K562 (cell line): ENCODE measurements around the gene KTI12. TPM values are rescaled to one million over a fixed set of nuclear protein-coding genes. Genes with fewer than 3 reads are reported as not detected.

Experiments
- ARID1B ChIP-seq: fragments of 450-650 bp; IDR thresholded peaks from 2 replicates; pipeline ENCODE4 v1.6.1; 2016; ENCODE audit warnings: antibody characterized with exemption, mild to moderate bottlenecking, inconsistent platforms
- ATF3 ChIP-seq, 2 experiments: fragments of 450-650 bp in 1 of 2; sonication (generic) in 1 of 2; formaldehyde crosslinking in 1 of 2; IDR thresholded peaks in 1 of 2; conservative IDR thresholded peaks in 1 of 2; 2 replicates each; pipeline versions ENCODE4 v1.6.1 to v1.8.1; 2016 to 2023; ENCODE audit warnings: mild to moderate bottlenecking in 2 of 2, moderate library complexity in 2 of 2, inconsistent platforms in 1 of 2, missing genetic modification reagents in 1 of 2
- BMI1 ChIP-seq: fragments of 150-350 bp; IDR thresholded peaks from 2 replicates; pipeline ENCODE4 v1.6.1; 2014; ENCODE audit warnings: low read length
- DPF2 ChIP-seq: fragments of 450-650 bp; IDR thresholded peaks from 2 replicates; pipeline ENCODE4 v1.6.1; 2016
- ESRRA ChIP-seq: fragments of 450-650 bp; IDR thresholded peaks from 2 replicates; pipeline ENCODE4 v1.6.1; 2014; ENCODE audit warnings: low read depth, mild to moderate bottlenecking, moderate library complexity, borderline replicate concordance
- FOXJ3 ChIP-seq: sonication (generic); formaldehyde crosslinking; IDR thresholded peaks from 2 replicates; pipeline ENCODE4 v1.4.0; 2020; ENCODE audit warnings: mild to moderate bottlenecking, missing genetic modification reagents
- FOXK1 ChIP-seq: sonication (generic); formaldehyde crosslinking; IDR thresholded peaks from 2 replicates; pipeline ENCODE4 v1.8.0; 2022; ENCODE audit warnings: missing genetic modification reagents, mild to moderate bottlenecking, borderline replicate concordance
- GATA2 ChIP-seq: sonication (generic); formaldehyde crosslinking; IDR thresholded peaks from 2 replicates; pipeline ENCODE4 v1.4.0; 2020; ENCODE audit warnings: mild to moderate bottlenecking, missing genetic modification reagents
- GTF2E2 ChIP-seq: fragments of 200-800 bp; sonication (Bioruptor generic); IDR thresholded peaks from 2 replicates; pipeline ENCODE4 v1.6.1; 2016; ENCODE audit warnings: missing genetic modification characterization, missing compliant biosample characterization
- HNRNPUL1 ChIP-seq: fragments of 200-400 bp; formaldehyde crosslinking; IDR thresholded peaks from 2 replicates; pipeline ENCODE4 v1.6.1; 2017; ENCODE audit warnings: low read length
- JUN ChIP-seq, 2 experiments: sonication (generic) in 1 of 2; formaldehyde crosslinking in 1 of 2; IDR thresholded peaks; 2 replicates each; pipeline versions ENCODE4 v1.6.1 to v1.8.0; 2012 to 2022; ENCODE audit warnings: borderline replicate concordance in 2 of 2, mild to moderate bottlenecking in 2 of 2, improper control_type of control experiment in 1 of 2, low read depth in 1 of 2, low read length in 1 of 2, missing genetic modification reagents in 1 of 2
- JUND ChIP-seq, 2 experiments: IDR thresholded peaks; 2 replicates in 1 of 2; 3 replicates in 1 of 2; pipeline ENCODE4 v1.6.1; 2011; ENCODE audit warnings: borderline replicate concordance in 2 of 2, low read depth in 2 of 2, low read length in 2 of 2, improper control_type of control experiment in 1 of 2, missing biosample characterization in 1 of 2, missing genetic modification characterization in 1 of 2, missing genetic modification reagents in 1 of 2
- NCOA1 ChIP-seq: fragments of 450-650 bp; IDR thresholded peaks from 2 replicates; pipeline ENCODE4 v1.6.1; 2016; ENCODE audit warnings: low read depth
- NFIX ChIP-seq: fragments of 250-450 bp; sonication (Bioruptor Pico); IDR thresholded peaks from 2 replicates; pipeline ENCODE4 v1.4.0; 2020; ENCODE audit warnings: low read depth, mild to moderate bottlenecking, moderate library complexity
- RBM17 ChIP-seq: fragments of 200-400 bp; formaldehyde crosslinking; IDR thresholded peaks from 2 replicates; pipeline ENCODE4 v1.6.1; 2017; ENCODE audit warnings: low read depth, mild to moderate bottlenecking, low read length, borderline replicate concordance
- SMARCA4 ChIP-seq: fragments of 450-650 bp; IDR thresholded peaks from 2 replicates; pipeline ENCODE4 v1.6.1; 2016
- SMARCE1 ChIP-seq: fragments of 450-650 bp; IDR thresholded peaks from 2 replicates; pipeline ENCODE4 v1.7.1; 2016; ENCODE audit warnings: mild to moderate bottlenecking
- TAF15 ChIP-seq: fragments of 200-400 bp; formaldehyde crosslinking; IDR thresholded peaks from 2 replicates; pipeline ENCODE4 v1.6.1; 2017; ENCODE audit warnings: mild to moderate bottlenecking, low read depth, low read length, moderate library complexity
- TAL1 ChIP-seq: fragments of 450-650 bp; IDR thresholded peaks from 2 replicates; pipeline ENCODE4 v1.6.1; 2016; ENCODE audit warnings: mild to moderate bottlenecking
- TCF3 ChIP-seq: sonication (generic); formaldehyde crosslinking; IDR thresholded peaks from 2 replicates; pipeline ENCODE4 v1.4.0; 2020; ENCODE audit warnings: mild to moderate bottlenecking, missing genetic modification reagents
- TEAD4 ChIP-seq, 2 experiments: sonication (generic) in 1 of 2; formaldehyde crosslinking in 1 of 2; IDR thresholded peaks; 2 replicates each; pipeline versions ENCODE4 v1.6.1 to v1.8.0; 2012 to 2022; ENCODE audit warnings: borderline replicate concordance in 1 of 2, inconsistent platforms in 1 of 2, low read length in 1 of 2, mild to moderate bottlenecking in 1 of 2, missing genetic modification reagents in 1 of 2
- ZBTB43 ChIP-seq: sonication (generic); formaldehyde crosslinking; IDR thresholded peaks from 2 replicates; pipeline ENCODE4 v1.8.0; 2023; ENCODE audit warnings: mild to moderate bottlenecking, missing genetic modification reagents
- ZNF655 ChIP-seq: fragments of 250-450 bp; sonication (Bioruptor Pico); IDR thresholded peaks from 2 replicates; pipeline ENCODE4 v1.5.0; 2021
- ZNF780A ChIP-seq: fragments of 250-450 bp; sonication (Bioruptor Pico); IDR thresholded peaks from 2 replicates; pipeline ENCODE4 v1.5.0; 2021; ENCODE audit warnings: mild to moderate bottlenecking
- polyA plus RNA-seq, 8 experiments: library from polyadenylated mRNA; depleted of rRNA in 4 of 8; stranded (reverse) in 5 of 8; unstranded in 3 of 8; fragments of >200 nt; fragmentation: Nextera tagmentation in 2 of 8; fragmentation: Illumina TruSeq in 1 of 8; extraction: Ambion mirVana in 2 of 8; extraction: Trizol in 1 of 8; gene quantifications; 2 replicates each; pipeline versions ENCODE4 v1.2.1 to v1.2.3, GENCODE V29; 2011 to 2014; ENCODE audit warnings: inconsistent platforms in 1 of 8, missing spikeins in 1 of 8
- total RNA-seq, 7 experiments: library from RNA; depleted of rRNA in 6 of 7; stranded (reverse); fragments of >200 nt in 6 of 7; fragmentation: Illumina TruSeq in 2 of 7; extraction: Trizol in 2 of 7; gene quantifications; 2 replicates each; pipeline versions ENCODE4 v1.2.1 to v1.2.3, GENCODE V29; 2011 to 2021; ENCODE audit warnings: low replicate concordance in 1 of 7
- TF ChIP-seq, protein P1 (sequence below): fragments of 450-650 bp; formaldehyde crosslinking; IDR thresholded peaks from 2 replicates; pipeline ENCODE4 v1.4.0; 2022; ENCODE audit warnings: mild to moderate bottlenecking, moderate library complexity

KTI12 gene
- total and polyA plus RNA-seq, 9 of the 15 experiments (the other 6 are each of a cell fraction or from before 2014, with no cell fraction given) = 3.1 to 22.8 (median 11.6) TPM

GRCh38 chr1:52045236-52045635 is 11.6 kb upstream of the KTI12 start (continued):
- TF ChIP-seq ATF3 (IDR thresholded peaks at IDR 0.05) = peak; percentile 70
- no peak for TF ChIP-seq ATF3 (CRISPR knock-in tag; conservative IDR thresholded peaks at IDR 0.05)
- peak; percentile 75 for TF ChIP-seq DPF2
- no peak for TF ChIP-seq HNRNPUL1
- TF ChIP-seq ZNF780A (CRISPR knock-in tag) = no peak
- TF ChIP-seq ZNF655 = no peak
- TF ChIP-seq TAF15 = no peak
- TF ChIP-seq GATA2 (CRISPR knock-in tag) = no peak
- peak; percentile 65 for TF ChIP-seq ARID1B
- peak; percentile 56; the same call in 1 of the 2 replicates for TF ChIP-seq SMARCA4
- TF ChIP-seq ZBTB43 (CRISPR knock-in tag) = no peak
- TF ChIP-seq TCF3 (CRISPR knock-in tag) = peak; percentile 30; the same call in 1 of the 2 replicates
- TF ChIP-seq, protein P1, sequence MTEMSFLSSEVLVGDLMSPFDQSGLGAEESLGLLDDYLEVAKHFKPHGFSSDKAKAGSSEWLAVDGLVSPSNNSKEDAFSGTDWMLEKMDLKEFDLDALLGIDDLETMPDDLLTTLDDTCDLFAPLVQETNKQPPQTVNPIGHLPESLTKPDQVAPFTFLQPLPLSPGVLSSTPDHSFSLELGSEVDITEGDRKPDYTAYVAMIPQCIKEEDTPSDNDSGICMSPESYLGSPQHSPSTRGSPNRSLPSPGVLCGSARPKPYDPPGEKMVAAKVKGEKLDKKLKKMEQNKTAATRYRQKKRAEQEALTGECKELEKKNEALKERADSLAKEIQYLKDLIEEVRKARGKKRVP (CRISPR knock-in tag) = no peak
- peak; percentile 68; the same call in 1 of the 2 replicates for TF ChIP-seq ESRRA
- no peak for TF ChIP-seq GTF2E2 (tag)
- 0 out of 2 replicates have a peak, but pooled peaks have one; percentile 19 for TF ChIP-seq NCOA1
- TF ChIP-seq TAL1 = peak; percentile 19; the same call in 1 of the 2 replicates
- TF ChIP-seq FOXJ3 = no peak
- TF ChIP-seq JUND (IDR thresholded peaks at IDR 0.05; ENCODE audit: borderline replicate concordance, low read depth, low read length) = peak; percentile 84
- peak; percentile 77; the same call in 2 of the 3 replicates for TF ChIP-seq JUND (tag; IDR thresholded peaks at IDR 0.05; ENCODE audit: borderline replicate concordance, low read depth, low read length)
- no peak for TF ChIP-seq NFIX (CRISPR knock-in tag)
- no peak for TF ChIP-seq BMI1
- no peak for TF ChIP-seq RBM17
- peak; percentile 61; the same call in 1 of the 2 replicates for TF ChIP-seq JUN (IDR thresholded peaks at IDR 0.05; ENCODE audit: borderline replicate concordance, low read depth, low read length)
- no peak for TF ChIP-seq JUN (CRISPR knock-in tag; IDR thresholded peaks at IDR 0.05; ENCODE audit: borderline replicate concordance)
- peak; percentile 74; the same call in 1 of the 2 replicates for TF ChIP-seq SMARCE1
- TF ChIP-seq TEAD4 (IDR thresholded peaks at IDR 0.05; ENCODE audit: low read length) = peak; percentile 38; the same call in 1 of the 2 replicates
- TF ChIP-seq TEAD4 (CRISPR knock-in tag; IDR thresholded peaks at IDR 0.05; ENCODE audit: borderline replicate concordance) = no peak
- no peak for TF ChIP-seq FOXK1
